Keratinocyte (primary cell): Measurements from ENCODE around the gene ZNFX1. TPM values are rescaled to one million over a fixed set of nuclear protein-coding genes. Genes with fewer than 3 reads are reported as not detected.

Experiments
- DNase-seq: peaks from one replicate; pipeline ENCODE4 v3.0.0-alpha.2; 2011; ENCODE audit warnings: low read depth, missing footprints, low spot score
- FAIRE-seq: peaks from 2 replicates; lab custom pipeline; 2011; peaks lifted over from hg19 to GRCh38; lab: Jason Lieb, UNC
- H2AFZ ChIP-seq: 2 replicates; pipeline ENCODE4 v1.6.0; 2012; ENCODE audit warnings: low read length, control low read depth, inconsistent platforms; ENCODE audit not compliant: control insufficient read depth
- H3K27ac ChIP-seq: 2 replicates; pipeline ENCODE4 v1.5.1; 2011; ENCODE audit warnings: low read length; ENCODE audit not compliant: control insufficient read depth, insufficient read depth
- H3K27me3 ChIP-seq: 3 replicates; pipeline ENCODE4 v1.6.0; 2011; ENCODE audit warnings: low read length; ENCODE audit not compliant: control insufficient read depth, insufficient read depth; ENCODE audit errors: extremely low read depth
- H3K36me3 ChIP-seq, 2 experiments: 2 replicates in 1 of 2; 3 replicates in 1 of 2; pipeline ENCODE4 v1.5.1; 2011; ENCODE audit warnings: low read length in 2 of 2, mild to moderate bottlenecking in 1 of 2; ENCODE audit not compliant: control insufficient read depth in 2 of 2, insufficient read depth in 2 of 2; ENCODE audit errors: extremely low read depth in 1 of 2
- H3K4me1 ChIP-seq: 3 replicates; pipeline ENCODE4 v1.5.1; 2011; ENCODE audit warnings: low read length; ENCODE audit not compliant: control insufficient read depth, insufficient read depth; ENCODE audit errors: extremely low read depth
- H3K4me2 ChIP-seq: 3 replicates; pipeline ENCODE4 v1.6.0; 2011; ENCODE audit warnings: low read depth, low read length; ENCODE audit not compliant: control insufficient read depth, insufficient read depth; ENCODE audit errors: extremely low read depth
- H3K4me3 ChIP-seq, 3 experiments: fragments of 200-600 bp in 1 of 3; sonication (generic) in 1 of 3; 2 replicates in 2 of 3; 3 replicates in 1 of 3; pipeline ENCODE4 v1.5.1; 2011 to 2016; ENCODE audit warnings: low read length in 3 of 3, mild to moderate bottlenecking in 3 of 3, control low read depth in 2 of 3, inconsistent platforms in 1 of 3, low read depth in 1 of 3, mixed read lengths in 1 of 3, mixed run types in 1 of 3, moderate library complexity in 1 of 3; ENCODE audit not compliant: control insufficient read depth in 2 of 3, insufficient read depth in 2 of 3; ENCODE audit errors: extremely low read depth in 1 of 3
- H3K79me2 ChIP-seq: 2 replicates; pipeline ENCODE4 v1.6.0; 2012; ENCODE audit warnings: low read length; ENCODE audit not compliant: control insufficient read depth, insufficient read depth
- H3K9ac ChIP-seq: 3 replicates; pipeline ENCODE4 v1.6.0; 2011; ENCODE audit warnings: low read length; ENCODE audit not compliant: control insufficient read depth, insufficient read depth; ENCODE audit errors: extremely low read depth
- H3K9me1 ChIP-seq: 3 replicates; pipeline ENCODE4 v1.6.0; 2011; ENCODE audit warnings: low read length; ENCODE audit not compliant: control insufficient read depth, insufficient read depth; ENCODE audit errors: extremely low read depth
- H3K9me3 ChIP-seq: 2 replicates; pipeline ENCODE4 v1.5.1; 2012; ENCODE audit warnings: low read depth, low read length; ENCODE audit not compliant: control insufficient read depth
- H4K20me1 ChIP-seq: 3 replicates; pipeline ENCODE4 v1.6.0; 2011; ENCODE audit warnings: low read length; ENCODE audit not compliant: control insufficient read depth, insufficient read depth; ENCODE audit errors: extremely low read depth
- CTCF ChIP-seq, 3 experiments: IDR thresholded peaks in 1 of 3; conservative IDR thresholded peaks in 1 of 3; optimal IDR thresholded peaks in 1 of 3; 2 replicates in 2 of 3; 3 replicates in 1 of 3; pipeline versions ENCODE3 to v1.5.1; 2011; ENCODE audit warnings: low read length in 3 of 3, mild to moderate bottlenecking in 3 of 3, moderate library complexity in 2 of 3, control low read depth in 1 of 3, inconsistent platforms in 1 of 3; ENCODE audit not compliant: insufficient read depth in 2 of 3; ENCODE audit errors: extremely low read depth in 1 of 3
- EZH2 ChIP-seq: IDR thresholded peaks from one replicate; pipeline ENCODE4 v1.6.1; 2012; ENCODE audit warnings: inconsistent platforms, mild to moderate bottlenecking, low read length, moderate library complexity
- dilution Hi-C: fragments of 300-500 bp; cut with MboI; formaldehyde crosslinking; loops from one replicate; pipeline ENCODE4 v1.7.0; 2020; ENCODE audit warnings: low sequenced_read_pairs; ENCODE audit not compliant: extremely low pct_ligation_motif_present
- polyA plus RNA-seq, 5 experiments: library from polyadenylated mRNA; depleted of rRNA in 3 of 5; stranded (reverse) in 3 of 5; stranded (forward) in 1 of 5; unstranded in 1 of 5; fragments of >200 nt; gene quantifications; 1 replicate in 1 of 5; 2 replicates in 3 of 5; 3 replicates in 1 of 5; pipeline versions ENCODE4 v1.2.1 to v1.2.3, GENCODE V29; 2011 to 2012; ENCODE audit warnings: missing spikeins in 2 of 5, low read depth in 1 of 5, low replicate concordance in 1 of 5

The ZNFX1 gene
- polyA plus RNA-seq, 1 donor (not counting 4 experiments of a cell fraction or from before 2014, with no cell fraction given): 14.2 TPM

- dilution Hi-C loops: no loop called here
Measured at GRCh38 chr20:49214571-49214970, 63.3 kb downstream of the ZNFX1 start.

DNA sequence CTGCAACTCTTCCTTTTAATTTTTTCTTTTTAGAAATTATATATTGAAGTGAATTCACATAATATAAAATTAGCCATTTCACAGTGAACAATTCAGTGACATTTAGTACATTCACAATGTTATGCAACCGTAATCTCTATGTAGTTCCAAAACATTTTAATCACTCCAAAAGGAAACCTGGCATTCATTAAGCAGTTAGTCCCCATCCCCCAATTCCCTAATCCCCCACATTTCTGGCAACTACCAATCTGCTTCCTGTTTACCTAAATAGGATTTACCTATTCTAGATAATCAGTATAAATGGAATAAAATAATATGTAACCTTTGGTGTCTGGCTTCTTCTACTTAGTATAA, 67.1 kb downstream of the ZNFX1 start:
- DNase-seq (no peak), FAIRE-seq (no peak)
- Histone ChIP-seq H4K20me1 (no peaks in the 10 kb centered on the region), H3K9ac (no peak overlapping the region), H3K4me2 (no peak overlapping the region), H2AFZ (no peak overlapping the region), H3K79me2 (no peaks in the 10 kb centered on the region), H3K9me3 (peaks cover 2% of the 10 kb centered on the region), H3K4me3 (no peak overlapping the region), H3K27me3 (no peaks in the 10 kb centered on the region), H3K36me3 (no peaks in the 10 kb centered on the region), H3K9me1 (no peaks in the 10 kb centered on the region), H3K27ac (no peak overlapping the region), H3K4me1 (no peaks in the 10 kb centered on the region)
- TF ChIP-seq CTCF (optimal IDR thresholded peaks at IDR 0.05 in 1 of 3, IDR thresholded peaks at IDR 0.05 in 1 of 3, conservative IDR thresholded peaks at IDR 0.05 in 1 of 3; ENCODE audit: extremely low read depth in 1 of 3, insufficient read depth in 2 of 3, low read length in 3 of 3): no peak
- TF ChIP-seq EZH2: no peak
- dilution Hi-C loops: no loop called here

More at GRCh38 chr20:49214571-49214970, 63.3 kb downstream of the ZNFX1 start:
- DNase-seq (no peak), FAIRE-seq (no peak)
- H4K20me1 ChIP-seq: no peaks in the 10 kb centered on the region
- H3K79me2 ChIP-seq: peaks cover 3% of the 10 kb centered on the region
- H3K27me3 ChIP-seq: no peaks in the 10 kb centered on the region
- no peak overlapping the region for H3K27ac ChIP-seq
- peaks cover 5% of the 10 kb centered on the region for H3K4me1 ChIP-seq
- no peak overlapping the region for H3K4me3 ChIP-seq
- no peaks in the 10 kb centered on the region for H3K9me1 ChIP-seq
- H3K9ac ChIP-seq: no peak overlapping the region
- no peak for TF ChIP-seq EZH2
- no peak for TF ChIP-seq CTCF (optimal IDR thresholded peaks at IDR 0.05 in 1 of 3, IDR thresholded peaks at IDR 0.05 in 1 of 3, conservative IDR thresholded peaks at IDR 0.05 in 1 of 3; ENCODE audit: extremely low read depth in 1 of 3, insufficient read depth in 2 of 3, low read length in 3 of 3)
- H3K9me3 ChIP-seq: peaks cover 2% of the 10 kb centered on the region
- no peak overlapping the region for H2AFZ ChIP-seq
- H3K4me2 ChIP-seq: no peak overlapping the region
- H3K36me3 ChIP-seq: no peaks in the 10 kb centered on the region
